ENCODE data around the gene RPS6KC1.

- TF ChIP-seq CTCF (IDR thresholded peaks at IDR 0.05) (no peak), POLR2A (IDR thresholded peaks at IDR 0.05) (no peak)
Measured at GRCh38 chr1:213281640-213282301, 230.7 kb downstream of the RPS6KC1 start.

Measured in ovary (tissue), 3 donors.